CD4-positive, alpha-beta T cell treated with Interleukin-4 for 4 hours (primary cell): ENCODE data around the gene SUGP2.
A peak's percentile ranks its signal among the peaks of the same experiment; 100 is the strongest.

Experiments
- DNase-seq: peaks from one replicate; pipeline ENCODE4 v3.0.0-alpha.2; 2020

The SUGP2 gene

DNA sequence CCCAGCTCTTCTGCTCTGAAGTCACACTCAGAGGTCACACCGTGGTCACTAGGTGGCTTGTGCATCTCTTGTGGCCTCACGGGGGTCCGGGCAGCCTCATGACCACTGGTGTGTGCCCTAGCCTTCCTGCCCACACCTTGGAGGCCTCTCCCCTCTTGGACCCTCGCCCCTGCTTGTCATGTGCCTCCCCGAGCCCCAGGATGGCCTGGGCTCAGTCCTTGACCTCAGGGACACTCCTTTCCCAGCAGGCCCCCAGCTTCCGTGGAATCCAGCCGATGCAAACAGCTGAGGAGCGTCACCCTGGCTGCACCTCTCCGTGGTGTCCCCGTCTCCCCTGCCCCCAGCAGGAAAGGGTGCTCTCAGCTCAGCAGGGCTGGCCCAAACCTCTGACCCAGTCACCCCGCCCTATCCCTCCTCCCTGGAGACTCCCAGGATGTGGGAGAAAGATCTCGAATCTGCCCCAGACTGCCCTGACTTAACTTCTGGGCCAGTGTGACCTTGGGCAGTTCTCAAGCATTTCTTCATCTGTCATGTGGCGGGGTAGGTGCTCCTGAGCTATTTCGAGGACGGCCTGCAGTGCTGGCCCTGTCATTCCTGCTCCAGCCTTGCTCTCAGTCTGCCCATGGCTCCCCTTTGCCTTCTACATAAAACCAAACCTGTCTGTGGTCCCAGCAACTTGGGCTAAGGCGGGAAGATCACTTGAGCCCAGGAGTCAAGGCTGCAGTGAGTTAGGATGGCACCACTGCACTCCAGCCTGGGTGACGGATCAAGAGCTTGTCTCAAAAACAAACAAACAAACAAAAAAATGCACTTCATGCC is 25.9 kb upstream of the SUGP2 start:
- no peak for DNase-seq

DNA sequence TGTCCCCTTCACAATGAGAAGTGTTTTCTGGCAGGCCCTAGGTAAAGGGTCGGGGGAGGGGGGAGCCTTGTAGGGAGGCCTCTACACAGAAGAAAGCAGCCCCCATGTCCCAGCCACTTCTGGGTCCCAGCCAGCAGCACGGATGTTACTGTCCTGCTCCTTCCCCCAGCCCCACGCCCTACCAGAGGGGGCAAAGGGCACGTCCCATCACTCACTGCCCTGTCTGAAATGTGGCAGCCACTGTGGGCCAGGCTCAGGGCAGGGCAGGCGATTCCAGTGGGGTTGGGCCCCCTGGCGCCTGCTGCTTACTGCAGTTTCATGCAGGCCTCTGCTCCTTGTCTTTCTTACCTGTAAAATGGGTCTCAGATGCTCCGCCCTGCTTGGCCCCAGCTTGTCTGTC is 24.4 kb upstream of the SUGP2 start:
- DNase-seq = no peak

DNA sequence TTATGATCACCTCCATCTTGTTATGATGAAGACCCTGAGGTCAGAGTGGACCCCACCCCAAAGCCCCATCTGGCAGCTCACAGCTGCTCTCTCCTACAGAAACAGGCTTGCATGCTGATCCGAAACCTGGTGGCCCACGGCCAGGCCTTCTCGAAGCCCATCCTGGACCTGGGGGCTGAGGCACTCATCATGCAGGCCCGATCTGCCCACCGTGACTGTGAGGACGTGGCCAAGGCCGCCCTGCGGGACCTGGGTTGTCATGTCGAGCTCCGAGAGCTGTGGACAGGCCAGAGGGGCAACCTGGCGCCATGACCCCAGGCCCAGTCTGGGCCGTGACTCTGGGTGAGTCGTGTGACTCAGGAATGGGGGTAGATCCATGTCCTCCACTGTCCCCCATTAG is 24.0 kb upstream of the SUGP2 start:
- no peak for DNase-seq

DNA sequence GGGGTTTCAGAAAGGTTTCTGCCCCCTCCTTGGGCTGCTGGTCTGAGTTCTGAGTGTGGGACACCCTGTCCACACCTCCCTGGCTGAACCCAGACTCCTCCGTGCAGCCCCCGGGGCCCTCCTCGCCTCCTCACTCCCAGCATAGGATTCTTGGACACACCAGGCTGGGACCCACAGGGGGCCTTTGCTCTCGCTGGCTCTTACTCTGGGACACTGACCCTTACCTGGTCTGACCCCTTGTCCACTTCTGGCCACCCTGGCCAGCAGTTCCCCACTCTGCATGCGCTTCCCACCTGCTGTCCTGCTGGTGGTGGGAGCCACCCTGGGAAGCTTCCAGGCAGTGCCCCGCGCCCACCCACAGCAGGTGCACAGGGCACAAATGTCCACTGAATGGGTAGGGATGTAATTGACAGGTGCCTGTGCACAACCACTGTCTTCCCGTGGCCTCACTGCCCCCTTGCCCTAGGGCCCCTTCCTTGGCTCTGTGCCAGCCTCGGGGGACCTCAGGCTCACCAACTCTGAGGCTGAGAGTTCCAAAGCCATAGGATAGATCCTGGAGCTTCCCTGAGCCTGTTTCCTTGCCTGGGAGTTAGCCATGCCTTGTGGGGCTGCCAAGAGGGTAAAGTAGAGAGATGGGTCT is 23.4 kb upstream of the SUGP2 start:
- DNase-seq = no peak

DNA sequence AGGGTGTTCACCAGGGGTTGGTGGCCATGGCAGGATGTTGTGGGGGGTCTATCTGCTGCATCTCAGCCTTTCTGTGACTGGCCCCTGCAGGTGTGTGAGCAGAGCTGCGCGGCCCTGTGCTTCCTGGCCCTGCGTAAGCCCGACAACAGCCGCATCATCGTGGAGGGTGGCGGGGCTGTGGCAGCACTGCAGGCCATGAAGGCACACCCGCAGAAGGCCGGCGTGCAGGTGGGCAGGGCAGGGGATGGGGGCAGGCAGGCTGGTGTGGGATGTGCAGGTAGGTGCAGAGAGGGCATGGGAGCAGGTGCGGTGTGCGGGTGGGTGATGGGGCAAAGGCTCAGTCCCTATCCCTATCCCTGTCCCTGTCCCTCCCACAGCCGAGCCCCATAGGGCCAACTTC is 22.4 kb upstream of the SUGP2 start:
- DNase-seq = no peak

DNA sequence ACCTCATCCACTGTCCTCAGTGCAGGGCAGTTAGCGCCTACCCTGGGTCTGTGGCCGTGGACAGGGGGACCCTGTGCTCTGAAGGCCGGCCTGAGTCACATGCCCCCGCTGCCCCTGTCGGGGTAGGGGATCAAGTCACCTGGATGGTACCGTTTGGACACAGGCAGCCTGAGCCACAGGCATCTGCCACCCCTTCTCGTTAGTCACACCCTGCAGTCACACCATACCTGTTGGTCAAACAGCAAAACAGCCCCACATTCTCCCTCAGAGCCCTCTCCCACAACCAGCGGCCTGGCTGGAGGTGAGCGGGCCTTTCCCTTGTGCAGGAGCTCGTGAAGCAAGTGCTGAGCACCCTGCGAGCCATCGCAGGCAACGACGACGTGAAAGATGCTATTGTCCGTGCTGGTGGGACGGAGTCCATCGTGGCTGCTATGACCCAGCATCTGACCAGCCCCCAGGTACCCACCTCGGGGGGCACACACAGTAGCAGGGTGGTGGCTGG is 21.7 kb upstream of the SUGP2 start:
- no peak for DNase-seq

DNA sequence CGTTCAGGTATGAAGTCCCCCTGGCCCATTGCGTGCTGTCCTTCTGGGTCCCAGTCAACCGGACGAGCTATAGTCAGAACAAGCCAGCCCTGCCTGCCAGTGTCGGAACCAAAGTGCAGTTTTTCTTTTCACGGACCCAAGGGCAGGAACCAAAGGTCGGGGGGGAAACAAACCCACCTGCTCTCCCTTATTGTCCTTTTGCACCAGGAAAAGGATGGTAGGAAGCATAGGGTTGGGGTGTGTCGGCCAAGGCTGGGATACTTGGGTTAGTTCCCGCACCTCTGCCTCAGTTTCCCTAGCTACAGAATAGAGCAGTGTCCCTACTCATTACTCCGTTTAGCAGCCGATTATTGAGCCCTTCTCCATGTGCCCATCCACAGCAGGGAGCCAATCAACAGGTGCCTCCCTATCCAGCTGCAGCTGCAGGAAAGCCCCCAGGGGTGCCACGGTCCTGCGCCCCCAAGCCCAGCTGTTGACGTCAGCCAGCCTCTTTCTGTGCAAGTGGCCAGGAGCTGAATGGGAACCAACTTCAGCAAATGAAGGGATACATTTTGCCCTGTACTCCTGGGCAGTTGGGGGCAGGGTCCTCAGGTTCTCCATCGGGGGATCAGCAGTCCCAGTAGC is 21.1 kb upstream of the SUGP2 start:
- DNase-seq = no peak

DNA sequence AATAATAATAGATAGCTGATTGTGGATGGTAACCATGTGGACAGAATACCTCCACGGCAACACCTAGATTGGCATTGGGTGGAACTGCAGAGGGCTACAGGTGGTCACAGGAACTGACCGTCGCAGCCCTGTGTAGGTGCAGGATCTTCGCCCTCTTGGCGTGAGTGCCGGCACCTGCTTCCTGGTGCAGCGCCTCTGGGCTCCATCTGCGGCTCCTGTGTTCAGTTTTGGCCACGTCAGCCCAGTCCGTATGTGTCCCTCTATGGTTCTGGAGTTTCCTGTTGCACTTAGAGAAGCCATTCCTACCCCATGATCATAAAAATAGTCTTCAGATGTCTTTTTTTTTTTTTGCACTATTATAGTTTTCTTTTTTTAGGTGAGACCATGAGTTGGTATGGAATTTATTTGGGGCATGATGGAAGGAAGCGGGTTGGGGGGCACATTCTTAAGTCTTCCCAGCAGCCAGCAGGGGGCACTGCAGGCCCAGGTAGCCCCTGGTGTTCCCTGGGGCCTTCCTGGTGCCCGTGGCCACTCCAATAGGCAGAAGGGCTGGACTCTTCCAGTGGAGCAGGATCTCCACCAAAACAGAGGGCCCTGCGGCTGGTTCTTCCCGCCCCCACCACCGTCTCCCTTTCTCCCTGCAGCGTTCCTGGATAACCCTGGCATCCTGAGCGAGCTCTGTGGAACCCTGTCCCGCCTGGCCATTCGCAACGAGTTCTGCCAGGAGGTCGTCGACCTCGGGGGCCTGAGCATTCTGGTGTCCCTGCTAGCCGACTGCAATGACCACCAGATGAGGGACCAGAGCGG is 20.4 kb upstream of the SUGP2 start:
- DNase-seq = peak; percentile 46

DNA sequence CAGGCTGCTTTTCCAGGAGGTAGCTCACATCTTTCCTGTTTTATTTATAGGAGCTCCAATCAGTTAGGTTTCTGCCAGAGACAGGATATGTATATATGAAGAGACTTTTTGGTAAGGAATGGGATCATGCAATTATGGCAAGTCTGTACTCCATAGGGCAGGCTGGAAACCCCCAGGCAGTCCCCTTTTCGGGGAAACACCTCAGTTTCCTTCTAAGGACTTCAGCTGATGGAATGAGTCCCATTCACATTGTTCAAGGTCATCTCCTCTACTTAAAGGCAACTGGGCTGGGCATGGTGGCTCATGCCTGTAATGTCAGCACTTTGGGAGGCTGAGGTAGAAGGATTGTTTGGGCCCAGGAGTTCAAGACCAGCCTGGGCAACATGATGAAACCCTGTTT is 19.6 kb upstream of the SUGP2 start:
- no peak for DNase-seq

DNA sequence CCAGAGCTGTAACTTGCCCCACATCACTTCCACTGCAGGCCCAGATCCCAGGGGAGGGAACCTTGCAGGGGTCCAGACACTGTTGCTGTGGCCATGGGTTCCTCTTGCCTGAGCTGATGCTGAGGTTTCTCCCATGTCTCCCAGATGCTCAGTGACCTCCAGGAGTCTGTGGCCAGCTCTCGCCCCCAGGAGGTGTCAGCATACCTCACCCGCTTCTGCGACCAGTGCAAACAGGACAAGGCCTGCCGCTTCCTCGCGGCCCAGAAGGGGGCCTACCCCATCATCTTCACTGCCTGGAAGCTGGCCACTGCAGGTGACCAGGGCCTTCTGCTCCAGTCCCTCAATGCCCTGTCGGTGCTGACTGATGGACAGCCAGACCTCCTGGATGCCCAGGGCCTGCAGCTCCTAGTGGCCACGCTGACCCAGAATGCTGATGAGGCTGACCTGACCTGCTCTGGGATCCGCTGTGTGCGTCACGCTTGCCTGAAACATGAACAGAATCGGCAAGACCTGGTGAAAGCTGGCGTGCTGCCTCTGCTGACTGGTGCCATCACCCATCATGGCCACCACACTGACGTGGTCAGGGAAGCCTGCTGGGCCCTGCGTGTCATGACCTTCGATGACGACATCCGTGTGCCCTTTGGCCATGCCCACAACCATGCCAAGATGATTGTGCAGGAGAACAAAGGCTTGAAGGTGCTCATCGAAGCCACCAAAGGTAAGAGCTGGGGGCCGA is 18.3 kb upstream of the SUGP2 start:
- DNase-seq = no peak

DNA sequence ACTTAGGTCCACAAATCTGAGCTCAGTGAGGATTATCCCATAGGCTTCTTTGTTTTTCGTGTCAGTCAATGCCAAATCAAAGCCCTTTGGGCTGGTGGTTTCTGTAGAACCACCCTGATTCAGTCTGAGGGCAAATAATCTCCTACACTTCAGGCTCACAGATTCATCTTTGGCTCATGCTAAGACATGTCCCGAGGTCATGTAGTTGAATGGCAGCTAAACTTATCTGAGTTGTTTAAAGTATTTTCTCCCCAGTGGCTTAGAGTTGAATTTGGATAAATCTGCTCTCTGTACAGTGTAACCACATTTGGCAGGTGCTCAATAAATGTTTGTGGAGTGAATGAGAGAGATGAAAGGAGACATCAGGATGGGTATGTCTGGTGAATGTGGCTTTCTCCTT is 17.4 kb upstream of the SUGP2 start:
- DNase-seq = no peak

DNA sequence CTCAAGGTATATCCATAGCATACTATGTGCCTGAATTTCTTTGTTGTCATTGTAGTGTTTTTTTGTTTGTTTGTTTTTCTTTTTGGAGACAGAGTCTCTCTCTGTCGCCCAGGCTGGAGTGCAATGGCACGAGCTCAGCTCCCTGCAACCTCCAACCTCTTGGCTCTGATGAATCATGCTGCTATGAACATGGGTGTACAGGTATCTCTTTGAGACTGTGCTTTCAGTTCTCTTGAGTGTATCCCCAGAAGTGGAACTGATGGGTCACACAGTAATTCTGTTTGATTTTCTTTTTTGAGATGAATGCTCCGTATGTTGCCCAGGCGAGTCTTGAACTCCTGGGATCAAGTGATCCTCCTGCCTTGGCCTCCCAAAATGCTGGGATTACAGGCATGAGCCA is 16.8 kb upstream of the SUGP2 start:
- no peak for DNase-seq

DNA sequence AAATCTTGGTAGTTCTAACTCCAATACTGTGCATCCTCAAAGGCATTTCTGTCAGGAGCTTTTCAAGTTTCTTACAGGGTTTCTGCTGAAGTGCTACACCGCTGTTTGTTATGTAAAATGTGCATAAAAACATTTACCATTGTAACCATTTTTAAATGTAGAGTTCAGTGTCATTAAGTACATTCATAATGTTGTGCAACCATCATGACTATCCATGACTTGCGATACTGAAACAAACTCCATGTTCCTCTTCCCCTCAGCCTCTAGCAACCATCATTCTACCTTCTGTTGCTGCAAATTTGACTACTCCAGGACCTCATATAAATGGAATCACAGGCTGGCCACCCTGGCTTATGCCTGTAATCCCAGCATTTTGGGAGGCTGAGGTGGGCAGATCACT is 16.1 kb upstream of the SUGP2 start:
- DNase-seq = no peak

DNA sequence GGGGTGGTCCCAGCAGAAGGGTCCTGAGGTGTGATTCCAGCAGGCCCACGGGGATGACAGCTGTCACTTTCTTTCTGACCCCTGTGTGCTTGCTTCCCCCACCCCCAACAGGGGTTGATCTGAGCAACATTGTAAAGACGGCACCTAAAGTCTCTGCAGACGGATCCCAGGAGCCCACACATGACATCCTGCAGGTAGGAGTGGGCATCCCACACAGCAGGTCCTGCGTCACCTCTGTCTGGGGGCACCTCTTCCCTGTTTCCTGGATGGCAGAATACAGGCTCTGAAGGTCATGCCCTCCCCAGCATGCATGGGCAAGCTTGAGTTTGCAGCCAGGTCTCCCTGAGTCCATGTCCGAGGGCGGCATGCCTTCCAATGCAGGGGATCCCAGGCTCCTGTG is 10.6 kb upstream of the SUGP2 start:
- DNase-seq = no peak

DNA sequence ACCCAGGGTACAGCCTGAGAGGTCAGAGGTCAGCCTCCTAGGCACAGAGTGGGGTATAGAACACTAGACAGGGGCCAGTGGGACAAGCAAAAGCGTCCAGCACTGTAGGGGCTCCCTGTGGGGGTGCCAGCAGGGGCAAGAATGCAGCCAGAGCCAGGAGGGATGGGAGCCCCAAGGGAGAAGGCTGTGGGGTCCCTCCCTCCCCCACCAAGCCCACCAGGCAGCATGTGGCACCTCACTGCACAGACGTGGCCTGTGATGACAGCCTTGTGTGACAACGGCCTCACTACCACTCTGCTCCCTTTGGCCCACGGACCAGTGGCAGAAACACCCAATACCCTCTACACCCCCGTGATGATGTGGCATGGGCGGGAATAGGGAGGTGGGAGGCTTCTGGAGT is 10.2 kb upstream of the SUGP2 start:
- DNase-seq = no peak

DNA sequence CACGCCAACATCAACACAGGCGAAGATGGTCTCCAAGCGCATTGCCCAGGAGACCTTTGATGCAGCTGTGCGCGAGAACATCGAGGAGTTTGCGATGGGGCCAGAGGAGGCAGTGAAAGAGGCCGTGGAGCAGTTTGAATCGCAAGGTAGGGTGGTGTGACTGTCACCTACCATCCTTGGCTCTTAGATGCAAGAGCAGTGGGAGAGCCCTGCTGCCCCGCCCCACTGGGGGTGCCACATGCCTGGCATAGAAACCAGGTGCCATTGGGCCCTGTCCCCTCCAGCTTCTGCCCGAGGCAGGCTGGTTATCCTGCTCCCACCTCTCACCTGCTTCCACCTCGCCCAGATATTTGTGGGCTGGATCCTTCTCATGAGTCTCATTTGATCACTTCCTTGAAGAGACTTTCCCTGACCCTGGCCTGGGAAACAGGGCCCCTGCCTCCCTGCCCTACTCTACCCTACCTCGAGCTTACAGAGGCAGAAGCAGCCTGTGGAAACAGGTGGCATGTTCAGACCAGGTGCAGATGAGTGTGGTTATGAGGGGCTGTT is 9.5 kb upstream of the SUGP2 start:
- no peak for DNase-seq

DNA sequence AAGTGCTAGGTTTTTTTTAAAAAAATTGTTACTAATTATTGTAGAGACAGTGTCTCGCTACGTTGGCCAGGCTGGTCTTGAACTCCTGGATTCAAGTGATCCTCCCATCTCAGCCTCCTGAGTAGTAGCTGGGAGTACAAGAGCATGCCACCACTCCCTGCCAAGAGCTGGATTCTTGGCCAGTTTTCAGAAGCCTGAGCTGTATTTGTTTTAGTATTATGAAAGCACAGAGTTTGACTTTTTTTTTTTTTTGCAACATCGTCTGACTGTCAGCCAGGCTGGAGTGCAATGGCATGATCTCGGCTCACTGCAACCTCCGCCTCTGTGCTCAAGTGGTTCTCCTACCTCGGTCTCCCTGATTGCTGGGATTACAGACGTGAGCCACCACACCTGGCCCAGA is 7.1 kb upstream of the SUGP2 start:
- DNase-seq = no peak

DNA sequence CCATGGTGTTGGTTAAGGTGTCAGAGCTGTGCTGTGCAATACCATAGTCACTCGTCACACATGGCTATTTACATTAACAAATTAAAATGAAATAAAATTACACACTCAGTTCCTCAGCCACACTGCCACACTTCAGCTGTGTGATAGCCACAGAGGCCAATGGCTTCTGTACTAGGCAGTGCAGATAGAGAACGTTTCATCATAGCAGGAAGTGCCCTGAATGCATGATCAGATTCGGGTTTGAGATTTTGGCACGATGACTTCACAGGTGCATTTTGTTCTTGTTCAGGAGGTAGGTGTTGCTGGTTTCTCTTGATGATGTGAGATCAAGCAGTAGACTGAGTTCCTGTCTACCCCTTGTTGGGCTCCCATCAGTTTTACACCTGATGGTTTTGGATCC is 6.6 kb upstream of the SUGP2 start:
- peak; percentile 46 for DNase-seq

DNA sequence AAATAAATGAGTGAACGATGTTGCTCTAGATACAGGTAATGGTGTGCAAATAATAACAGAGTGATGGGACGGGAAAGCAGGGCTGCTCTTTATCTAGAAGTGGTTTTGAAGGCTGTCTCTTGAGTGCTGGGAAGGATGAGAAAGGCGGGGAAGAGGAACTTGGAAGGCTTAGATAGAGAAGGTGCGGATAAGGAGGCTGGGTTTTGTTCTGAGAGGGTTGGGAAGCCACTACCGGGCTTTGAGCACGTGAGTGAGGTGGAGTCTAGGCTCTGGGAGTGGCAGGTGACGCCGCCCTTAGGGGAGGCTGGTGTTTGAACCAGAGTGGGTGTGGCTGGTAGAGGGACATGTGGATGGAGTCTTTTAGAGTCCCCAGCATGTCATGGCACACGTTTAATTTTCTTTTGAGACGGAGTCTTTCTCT is 897 bp upstream of the SUGP2 start:
- DNase-seq = peak; percentile 64

DNA sequence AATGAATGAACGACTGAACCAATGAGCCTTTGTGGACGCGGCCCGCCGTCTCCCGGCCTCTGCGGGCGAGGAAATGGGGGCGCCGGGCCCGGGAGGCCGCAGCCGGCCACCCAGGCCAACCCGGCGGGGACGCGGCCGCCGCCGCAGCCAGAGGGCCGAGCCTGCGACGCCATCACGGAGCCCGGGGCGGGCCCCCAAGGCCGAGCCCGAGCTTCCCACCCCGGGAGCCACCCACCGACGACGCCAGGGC is 216 bp downstream of the SUGP2 start:
- DNase-seq = no peak

DNA sequence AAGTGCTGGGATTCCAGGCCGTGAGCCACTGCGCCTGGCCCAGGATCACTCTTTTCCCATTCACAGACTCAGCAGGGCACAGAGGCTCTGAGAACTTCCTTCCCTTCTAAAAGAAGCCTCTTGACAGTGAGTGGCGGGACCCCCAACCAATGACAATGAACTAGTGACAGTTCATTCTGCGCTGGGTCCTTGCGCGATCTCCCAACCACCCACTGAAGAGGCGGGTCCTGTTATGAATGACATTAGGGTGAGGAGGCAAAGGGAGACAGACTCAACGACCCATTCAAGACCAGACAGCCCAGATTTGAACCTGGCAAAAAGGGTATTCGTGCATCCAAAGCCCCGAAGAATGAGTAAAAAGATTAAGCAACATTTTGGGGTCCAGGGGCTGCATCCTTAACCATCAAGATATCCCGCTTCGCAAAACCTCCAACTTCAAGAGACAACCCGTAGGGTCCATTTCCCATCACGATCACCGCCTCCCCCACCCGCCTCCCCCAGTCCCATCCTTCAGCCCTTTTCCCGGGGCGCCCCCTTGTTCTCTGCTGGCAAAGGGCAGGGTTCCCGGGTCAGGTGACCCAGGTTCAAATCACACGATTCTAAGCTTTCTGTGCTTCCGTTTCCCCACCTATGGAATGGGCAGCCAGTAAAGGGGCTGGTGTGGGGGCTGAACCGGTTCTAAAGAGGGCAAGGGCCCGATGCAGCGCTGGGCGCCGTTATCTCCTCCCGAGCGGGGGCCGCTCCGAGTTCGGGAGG is 719 bp downstream of the SUGP2 start:
- peak; percentile 74 for DNase-seq

DNA sequence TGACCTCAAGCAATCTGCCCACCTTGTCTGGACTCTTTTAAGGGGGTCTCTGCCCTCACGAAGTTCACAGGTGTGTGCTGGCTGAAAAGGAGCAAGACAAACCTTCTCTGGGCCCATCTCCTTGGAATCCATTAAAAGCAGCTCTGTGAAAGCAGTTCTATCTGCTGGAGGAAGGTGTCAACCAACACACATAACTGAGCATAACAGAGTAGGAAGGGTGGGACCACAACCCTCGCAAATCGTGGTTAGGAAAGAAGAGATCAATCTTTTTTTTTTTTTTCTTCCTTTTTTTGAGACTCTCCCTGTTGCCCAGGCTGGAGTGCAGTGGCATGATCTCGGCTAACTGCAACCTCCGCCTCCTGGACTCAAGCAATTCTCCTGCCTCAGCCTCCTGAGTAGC is 1.4 kb downstream of the SUGP2 start:
- DNase-seq = no peak
